PC-3 (cell line): Measurements from ENCODE around the gene ARID1A.

ENCODE experiments used
- CTCF ChIP-seq: fragments of 300-600 bp; sonication (generic); conservative IDR thresholded peaks from 2 replicates; pipeline ENCODE4 v1.5.1; 2017; ENCODE audit warnings: antibody characterized with exemption, low read depth, mild to moderate bottlenecking, low read length
- EZH2 ChIP-seq: fragments of 300-600 bp; sonication (generic); IDR thresholded peaks from one replicate; pipeline ENCODE4 v1.6.1; 2017; ENCODE audit warnings: antibody characterized with exemption, mild to moderate bottlenecking, low read length; ENCODE audit not compliant: unreplicated experiment

DNA sequence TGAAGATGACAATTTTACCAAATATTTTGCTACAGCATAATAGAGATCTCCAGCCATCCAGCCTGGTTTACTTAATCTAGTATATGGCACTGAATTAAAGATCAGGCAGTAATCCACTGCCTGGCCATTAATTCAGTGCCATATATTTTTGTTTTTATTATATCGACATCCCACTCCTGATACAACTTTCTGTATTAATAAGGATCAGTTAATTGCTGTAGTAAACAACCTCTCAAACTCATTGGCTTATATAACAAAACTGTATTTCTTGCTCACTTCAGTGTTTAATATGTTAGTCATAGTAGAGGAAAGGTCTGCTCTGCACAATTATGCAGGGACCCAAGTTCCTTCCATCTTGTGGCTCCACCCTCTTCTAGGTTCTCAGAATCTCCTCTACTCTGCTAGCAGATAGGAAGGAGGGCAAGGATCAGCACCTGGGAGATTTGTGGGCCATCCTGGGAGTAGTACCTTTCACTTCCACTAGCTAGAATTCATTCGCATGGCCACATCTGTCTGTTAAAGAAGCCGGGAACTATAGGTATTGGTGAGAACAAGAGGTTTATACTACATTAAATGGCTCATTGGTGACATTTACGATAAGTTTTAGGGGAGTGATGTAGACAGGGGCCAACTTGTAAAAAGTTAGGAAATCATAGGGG, 127.1 kb downstream of the ARID1A start:
- TF ChIP-seq CTCF (no peak), EZH2 (no peak)
